Loucy (cell line): ENCODE measurements around the gene SLC4A4.

ENCODE experiments used
- H2AFZ ChIP-seq: fragments of 200-600 bp; sonication (generic); 2 replicates; pipeline ENCODE4 v1.6.0; 2016; ENCODE audit warnings: antibody characterized with exemption, mild to moderate bottlenecking, low read length, moderate library complexity
- H3F3A ChIP-seq: fragments of 200-600 bp; 2 replicates; pipeline ENCODE4 v1.6.0; 2016; ENCODE audit warnings: antibody characterized with exemption, low read depth, mild to moderate bottlenecking
- H3K27me3 ChIP-seq: fragments of 200-600 bp; sonication (generic); 2 replicates; pipeline ENCODE4 v1.6.1; 2014; ENCODE audit warnings: low read length, mild to moderate bottlenecking; ENCODE audit not compliant: insufficient read depth, poor library complexity, severe bottlenecking
- H3K36me3 ChIP-seq: fragments of 200-600 bp; sonication (generic); 2 replicates; pipeline ENCODE4 v1.6.1; 2016; ENCODE audit warnings: low read length; ENCODE audit not compliant: insufficient read depth
- H3K4me1 ChIP-seq: fragments of 200-600 bp; sonication (generic); 2 replicates; pipeline ENCODE4 v1.5.1; 2014; ENCODE audit warnings: low read length, mild to moderate bottlenecking; ENCODE audit not compliant: insufficient read depth, poor library complexity, severe bottlenecking
- H3K4me2 ChIP-seq: fragments of 200-600 bp; sonication (generic); 2 replicates; pipeline ENCODE4 v1.6.0; 2014; ENCODE audit warnings: antibody characterized with exemption, low read length, low read depth, mild to moderate bottlenecking; ENCODE audit not compliant: poor library complexity, severe bottlenecking
- H3K4me3 ChIP-seq: fragments of 200-600 bp; sonication (generic); 2 replicates; pipeline ENCODE4 v1.5.1; 2014; ENCODE audit warnings: low read length, mild to moderate bottlenecking, mixed read lengths; ENCODE audit not compliant: poor library complexity, severe bottlenecking
- H3K79me2 ChIP-seq: fragments of 200-600 bp; sonication (generic); 2 replicates; pipeline ENCODE4 v1.6.1; 2014; ENCODE audit warnings: low read length; ENCODE audit not compliant: insufficient read depth
- H3K9ac ChIP-seq: fragments of 200-600 bp; sonication (generic); 2 replicates; pipeline ENCODE4 v1.6.0; 2014; ENCODE audit warnings: mild to moderate bottlenecking, low read depth, low read length, moderate library complexity; ENCODE audit not compliant: poor library complexity, severe bottlenecking
- H3K9me2 ChIP-seq: fragments of 200-600 bp; sonication (generic); replicated peaks from 2 replicates; pipeline ENCODE4 v1.6.1; 2016; ENCODE audit warnings: low read depth, low read length, mixed read lengths
- H3K9me3 ChIP-seq: fragments of 200-600 bp; sonication (generic); 2 replicates; pipeline ENCODE4 v1.6.1; 2014; ENCODE audit warnings: mild to moderate bottlenecking, antibody characterized with exemption, low read length, low read depth; ENCODE audit not compliant: insufficient read depth
- H4K20me1 ChIP-seq: fragments of 200-600 bp; sonication (generic); 2 replicates; pipeline ENCODE4 v1.6.0; 2014; ENCODE audit warnings: antibody characterized with exemption, low read length, mild to moderate bottlenecking; ENCODE audit not compliant: insufficient read depth, poor library complexity, severe bottlenecking
- CTCF ChIP-seq: fragments of 200-600 bp; sonication (generic); conservative IDR thresholded peaks from 2 replicates; pipeline ENCODE4 v1.5.1; 2014; ENCODE audit warnings: mild to moderate bottlenecking, antibody characterized with exemption, low read length
- EZH2phosphoT487 ChIP-seq: fragments of 200-600 bp; IDR thresholded peaks from 2 replicates; pipeline ENCODE4 v1.6.1; 2018; ENCODE audit warnings: antibody characterized with exemption, mild to moderate bottlenecking, moderate library complexity, borderline replicate concordance

The SLC4A4 gene

GRCh38 chr4:71554025-71554424 lies 215.2 kb downstream of the SLC4A4 start:
- no peaks in the 10 kb centered on the region for H3K9me3 ChIP-seq
- no peaks in the 10 kb centered on the region for H3K79me2 ChIP-seq
- H3K9ac ChIP-seq, result no peak overlapping the region
- no peaks in the 10 kb centered on the region for H3K27me3 ChIP-seq
- H3K4me3 ChIP-seq, result no peak overlapping the region
- H3K4me1 ChIP-seq, result no peaks in the 10 kb centered on the region
- H4K20me1 ChIP-seq, result no peaks in the 10 kb centered on the region
- H3K4me2 ChIP-seq, result no peak overlapping the region
- H2AFZ ChIP-seq, result no peak overlapping the region
- no peaks in the 10 kb centered on the region for H3F3A ChIP-seq
- TF ChIP-seq EZH2phosphoT487 (no peak), CTCF (no peak)
- H3K9me2 ChIP-seq, result no peaks in the 10 kb centered on the region
- H3K36me3 ChIP-seq, result no peaks in the 10 kb centered on the region

GRCh38 chr4:71558248-71558647 lies 219.4 kb downstream of the SLC4A4 start:
- H3K9ac ChIP-seq, result no peak overlapping the region
- H4K20me1 ChIP-seq, result no peaks in the 10 kb centered on the region
- no peaks in the 10 kb centered on the region for H3K9me2 ChIP-seq
- peaks cover 6% of the 10 kb centered on the region; the same call in 1 of the 2 replicates for H3K36me3 ChIP-seq
- H3K79me2 ChIP-seq, result no peaks in the 10 kb centered on the region
- no peak for TF ChIP-seq CTCF
- no peak for TF ChIP-seq EZH2phosphoT487
- no peaks in the 10 kb centered on the region for H3K9me3 ChIP-seq
- H3F3A ChIP-seq, result no peaks in the 10 kb centered on the region
- H3K27me3 ChIP-seq, result no peaks in the 10 kb centered on the region
- H3K4me1 ChIP-seq, result no peaks in the 10 kb centered on the region
- H3K4me3 ChIP-seq, result no peak overlapping the region
- H2AFZ ChIP-seq, result no peak overlapping the region
- no peak overlapping the region for H3K4me2 ChIP-seq

- H2AFZ ChIP-seq, result no peak overlapping the region
- H3F3A ChIP-seq, result no peaks in the 10 kb centered on the region
- H3K4me3 ChIP-seq, result no peak overlapping the region
- H3K79me2 ChIP-seq, result no peaks in the 10 kb centered on the region
- H3K4me2 ChIP-seq, result no peak overlapping the region
- no peaks in the 10 kb centered on the region for H3K9me2 ChIP-seq
- H4K20me1 ChIP-seq, result no peaks in the 10 kb centered on the region
- H3K9ac ChIP-seq, result no peak overlapping the region
- H3K4me1 ChIP-seq, result no peaks in the 10 kb centered on the region
- no peaks in the 10 kb centered on the region for H3K9me3 ChIP-seq
- TF ChIP-seq EZH2phosphoT487 (no peak), CTCF (no peak)
- no peaks in the 10 kb centered on the region for H3K27me3 ChIP-seq
- H3K36me3 ChIP-seq, result peaks cover 20% of the 10 kb centered on the region; the same call in 1 of the 2 replicates
Measured at GRCh38 chr4:71559957-71560571, 221.2 kb downstream of the SLC4A4 start.
